Epidermal melanocyte (primary cell): ENCODE measurements around the gene IKZF1.

Source experiments
- DNase-seq: peaks from one replicate; pipeline ENCODE4 v3.0.0; 2011; ENCODE audit warnings: low spot score; ENCODE audit not compliant: insufficient read length

The IKZF1 gene

GRCh38 chr7:50308532-50309385 is 4.2 kb downstream of the IKZF1 start:
- DNase-seq = no peak

- DNase-seq = no peak
These were observed 5.2 kb downstream of the IKZF1 start for GRCh38 chr7:50309721-50310120.

GRCh38 chr7:50310361-50310760 is 5.8 kb downstream of the IKZF1 start:
- no peak for DNase-seq

DNA sequence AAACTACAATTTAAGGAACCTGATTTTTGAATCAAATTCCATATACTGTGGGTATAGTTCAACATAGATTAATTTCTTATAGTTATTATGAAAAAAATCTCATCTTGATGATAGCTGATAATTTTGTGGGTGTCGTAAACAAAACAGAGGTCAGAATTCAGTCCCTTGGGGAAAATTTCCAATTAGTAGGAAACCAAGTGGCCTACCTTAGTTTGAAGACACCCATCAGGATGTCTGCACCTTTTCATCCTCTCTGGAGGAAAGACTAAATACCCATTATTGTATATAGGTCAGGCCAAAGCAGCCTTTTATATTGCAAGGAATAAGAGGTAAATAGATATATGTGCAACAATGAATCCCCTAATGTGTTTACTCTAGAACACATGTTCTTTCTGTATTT is 6.4 kb downstream of the IKZF1 start:
- no peak for DNase-seq

DNA sequence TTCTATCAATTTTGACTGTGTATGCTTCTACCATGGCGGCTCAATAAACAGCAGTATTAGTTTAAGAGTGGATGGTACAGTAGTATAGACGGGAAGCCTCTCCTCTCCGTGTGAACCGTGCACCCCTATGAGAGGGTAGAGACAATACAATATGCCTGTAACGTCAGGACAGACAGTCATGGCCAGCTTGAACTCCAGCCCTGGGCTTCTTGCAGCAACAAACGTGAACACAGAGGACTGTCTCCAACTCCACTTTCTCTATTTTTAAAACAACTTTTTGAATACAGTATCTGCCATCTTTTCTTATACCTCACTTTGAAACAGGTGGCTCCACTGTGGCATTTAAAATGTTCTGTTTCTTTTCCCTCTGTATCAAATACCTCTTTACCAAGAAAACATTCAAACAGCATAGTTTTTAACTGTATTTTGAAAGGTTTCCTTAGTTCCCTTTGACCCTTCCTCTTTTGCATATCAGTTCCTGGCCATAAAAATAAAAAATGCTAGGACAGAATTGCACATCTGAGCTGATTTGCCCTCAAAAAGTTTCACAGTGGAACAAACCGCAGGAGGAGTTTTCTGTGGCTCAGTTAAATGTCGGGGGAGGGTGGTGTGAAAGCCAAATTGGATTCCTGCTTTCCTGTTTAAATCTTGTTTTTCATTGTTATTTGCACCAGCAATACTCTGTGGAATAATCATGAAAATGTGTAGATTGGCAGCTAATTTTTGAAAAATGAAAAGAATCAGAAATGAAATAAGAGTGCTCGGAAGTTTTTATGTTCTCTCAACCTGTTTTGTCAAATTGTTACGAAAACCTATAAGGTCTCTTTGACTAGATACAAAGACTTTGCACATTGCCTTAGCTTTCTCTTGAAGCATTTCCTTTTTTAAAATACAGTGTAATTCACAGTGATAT is 8.0 kb downstream of the IKZF1 start:
- DNase-seq = no peak

GRCh38 chr7:50314836-50315592 is 10.5 kb downstream of the IKZF1 start:
- DNase-seq = no peak

GRCh38 chr7:50315739-50316671 is 11.5 kb downstream of the IKZF1 start:
- no peak for DNase-seq

- no peak for DNase-seq
These were observed 12.7 kb downstream of the IKZF1 start for GRCh38 chr7:50317221-50317678.

DNA sequence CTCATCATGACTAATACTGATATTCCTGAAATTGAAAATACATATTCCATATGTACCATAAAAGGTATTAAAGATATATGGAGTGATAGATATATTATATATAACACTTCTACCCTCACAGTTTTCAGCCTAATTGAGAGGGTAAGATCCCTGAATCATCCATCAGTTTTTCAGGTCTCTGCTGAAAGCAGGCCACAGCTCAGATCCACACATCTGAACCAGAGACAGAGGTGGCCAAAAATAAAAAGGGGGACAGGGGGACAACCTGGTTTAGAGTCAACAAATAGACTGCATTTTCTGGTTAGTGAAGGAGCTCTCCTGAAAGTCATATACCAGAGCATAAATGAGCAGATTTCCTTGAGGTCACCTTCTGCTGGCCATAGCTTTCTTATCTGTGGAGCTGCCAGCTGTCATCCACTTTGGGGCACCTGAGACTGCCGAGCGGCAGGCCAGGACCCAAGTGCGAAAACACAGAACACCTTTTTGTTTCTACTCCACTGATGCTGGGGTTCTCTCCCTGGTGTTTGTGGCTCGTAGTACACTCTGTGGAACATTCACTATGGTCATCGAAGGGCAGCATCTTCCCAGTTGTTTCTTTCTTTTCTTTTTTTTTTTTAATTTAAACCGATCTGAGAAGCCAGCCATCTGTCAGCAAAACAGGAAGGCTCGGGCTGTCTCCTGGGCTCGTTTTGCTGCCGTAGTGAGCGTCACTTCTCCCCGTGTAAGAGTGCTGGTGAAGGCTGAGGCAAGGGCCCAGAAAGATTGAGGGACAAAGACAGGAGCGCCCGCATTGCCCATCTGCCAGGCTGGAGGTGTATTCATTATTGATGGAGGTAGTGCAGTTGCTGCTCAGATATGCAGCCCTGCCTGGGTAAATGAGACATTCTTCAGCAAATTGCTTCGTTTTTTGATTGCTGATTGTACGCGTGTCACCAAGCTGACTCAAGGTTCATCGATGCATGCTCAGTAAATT is 13.5 kb downstream of the IKZF1 start:
- no peak for DNase-seq

- no peak for DNase-seq
These were observed 17.1 kb downstream of the IKZF1 start for GRCh38 chr7:50321487-50322067.

DNA sequence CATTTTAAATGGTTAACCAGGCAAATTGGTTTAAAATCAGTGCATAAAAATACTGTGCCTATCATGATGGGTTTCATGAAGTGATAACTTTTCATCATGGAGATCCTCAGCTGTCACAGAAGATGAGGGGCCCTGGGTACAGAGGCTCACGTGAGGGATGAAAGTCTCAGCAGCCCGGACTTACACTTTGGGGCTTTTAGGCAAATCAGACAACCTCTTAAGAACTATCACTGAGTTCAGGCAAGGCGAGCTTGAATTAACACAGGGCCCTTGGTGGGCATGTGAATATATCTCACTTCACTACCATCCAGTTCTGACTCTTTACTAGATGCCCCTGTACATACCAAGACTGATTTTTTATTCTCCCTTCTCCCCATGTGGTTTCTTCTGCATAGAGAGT is 19.6 kb downstream of the IKZF1 start:
- DNase-seq = no peak

GRCh38 chr7:50327443-50327842 is 22.9 kb downstream of the IKZF1 start:
- no peak for DNase-seq

DNA sequence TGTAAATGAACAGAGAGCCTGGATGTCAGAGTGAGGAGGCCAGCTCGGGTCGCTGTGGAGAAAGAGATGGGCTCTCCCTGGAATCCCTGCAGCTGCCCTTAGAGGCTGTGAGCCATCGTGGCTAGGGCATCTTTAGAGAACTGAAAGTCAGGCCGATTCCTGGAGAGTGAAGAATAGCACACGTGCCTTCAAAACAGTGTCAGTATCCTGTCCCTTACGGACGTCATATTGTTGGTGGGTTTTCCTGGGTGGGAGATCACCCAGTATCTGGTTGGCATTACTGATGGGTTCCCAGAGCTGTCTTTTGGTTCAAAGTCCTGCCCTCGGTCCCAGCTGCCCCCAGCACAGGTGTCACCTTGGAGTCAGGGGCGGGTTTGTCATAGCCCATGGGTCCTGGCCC is 25.3 kb downstream of the IKZF1 start:
- no peak for DNase-seq

DNA sequence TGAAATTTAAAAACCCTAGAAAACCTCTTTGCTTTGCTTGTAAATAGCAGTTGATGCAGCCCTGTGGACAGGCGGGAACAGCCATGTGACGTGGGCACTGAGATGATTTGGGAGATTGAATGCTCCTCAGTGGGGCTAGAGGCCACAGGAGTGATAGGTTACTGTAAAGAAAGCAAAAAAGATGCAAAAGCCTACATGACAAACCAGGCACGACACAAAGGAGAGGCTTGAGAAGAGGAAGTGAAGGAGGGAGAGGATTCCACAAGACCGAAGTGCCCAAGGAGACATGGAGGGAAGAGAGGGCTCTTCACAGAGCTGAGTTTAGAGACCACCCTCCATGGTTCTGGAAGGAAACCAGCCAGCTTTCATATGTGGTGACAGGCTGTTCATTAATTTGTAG is 25.7 kb downstream of the IKZF1 start:
- no peak for DNase-seq

DNA sequence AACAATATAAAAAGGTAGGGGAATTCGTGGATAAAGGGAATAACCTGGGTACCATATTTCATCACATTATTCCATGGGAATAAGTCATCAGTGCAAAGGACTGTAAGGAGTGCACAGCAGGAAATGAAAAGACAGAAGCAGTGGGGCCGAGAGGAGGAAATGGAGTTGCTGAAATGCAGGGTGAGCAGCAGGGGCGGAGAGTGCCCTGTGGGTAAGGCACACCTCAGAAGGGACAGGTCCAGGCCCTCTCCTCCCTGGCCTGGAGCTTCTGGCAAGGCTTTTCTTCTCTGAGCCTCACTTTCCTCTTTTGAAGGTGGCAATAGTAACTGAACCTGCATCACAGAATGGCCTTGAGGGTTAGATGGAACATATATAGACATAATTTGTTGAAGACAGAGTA is 26.2 kb downstream of the IKZF1 start:
- DNase-seq = no peak

DNA sequence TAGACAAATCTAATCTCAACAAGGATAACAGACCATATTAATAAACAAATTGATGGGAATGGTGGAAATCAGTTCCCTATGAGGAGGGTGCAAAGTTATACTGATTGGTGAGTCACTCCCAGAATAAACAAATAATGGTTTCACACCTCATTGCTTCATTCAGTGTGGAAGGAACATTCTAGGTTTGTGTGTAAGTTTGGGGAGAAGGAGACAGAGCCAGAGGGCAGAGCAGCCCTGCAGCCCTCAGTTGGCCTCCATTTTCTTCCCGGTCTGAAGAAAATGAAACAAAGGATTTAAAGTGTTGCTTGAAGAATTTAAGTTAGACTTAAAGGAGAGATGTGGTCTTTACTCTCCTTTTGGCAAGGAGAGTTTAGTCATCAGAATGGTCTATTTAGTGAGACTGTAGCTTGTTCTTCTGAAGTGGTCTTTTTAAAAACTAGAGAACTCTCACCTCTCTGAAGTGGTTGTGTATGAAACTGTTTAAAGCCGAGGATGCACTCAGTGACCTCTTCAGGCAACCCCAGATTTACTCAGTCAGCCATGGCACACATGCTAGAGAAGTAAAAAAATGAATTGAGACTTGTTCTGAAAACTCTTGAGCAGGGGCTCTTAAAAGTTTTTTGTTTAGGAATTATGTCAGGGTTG is 27.2 kb downstream of the IKZF1 start:
- DNase-seq = no peak

- DNase-seq = no peak
These were observed 28.0 kb downstream of the IKZF1 start for GRCh38 chr7:50332241-50333165.
